H1 (cell line): ENCODE data around the gene UCKL1. TPM values are rescaled to one million over a fixed set of nuclear protein-coding genes. Genes with fewer than 3 reads are reported as not detected.

Experiments
- CTCF ChIA-PET: fragments of 300-600 bp; sonication (Branson Sonifier 250); formaldehyde crosslinking; loops from one replicate; lab custom pipeline; 2021; ENCODE audit not compliant: partially characterized antibody; lab: Charles Lee
- POLR2A ChIA-PET: fragments of 300-600 bp; sonication (Branson Sonifier 250); formaldehyde crosslinking; loops from one replicate; lab custom pipeline; 2021; ENCODE audit warnings: inconsistent platforms; ENCODE audit not compliant: partially characterized antibody; lab: Charles Lee
- DNase-seq, 2 experiments: peaks; one replicate each; pipeline versions ENCODE4 v3.0.0 to v3.0.0-alpha.2; 2010 to 2022; ENCODE audit warnings: low spot score in 2 of 2, low read depth in 1 of 2, mixed read lengths in 1 of 2
- FAIRE-seq: peaks from 2 replicates; lab custom pipeline; 2011; peaks lifted over from hg19 to GRCh38; lab: Jason Lieb, UNC
- H2AFZ ChIP-seq: 2 replicates; pipeline ENCODE4 v1.8.1; 2012; ENCODE audit warnings: low read length, inconsistent platforms
- H2AK5ac ChIP-seq: 2 replicates; pipeline ENCODE4 v1.6.1; 2013; ENCODE audit warnings: low read depth, low read length
- H2BK120ac ChIP-seq: replicated peaks from 2 replicates; pipeline ENCODE3; 2013; ENCODE audit warnings: low read depth, low read length, inconsistent platforms
- H2BK12ac ChIP-seq: 2 replicates; pipeline ENCODE4 v1.6.1; 2013; ENCODE audit warnings: low read depth, low read length
- H2BK15ac ChIP-seq: 2 replicates; pipeline ENCODE4 v1.6.1; 2013; ENCODE audit warnings: low read length
- H2BK20ac ChIP-seq: 2 replicates; pipeline ENCODE4 v1.6.1; 2013; ENCODE audit warnings: low read length
- H2BK5ac ChIP-seq: 2 replicates; pipeline ENCODE4 v1.6.1; 2013; ENCODE audit warnings: low read depth, low read length
- H3K14ac ChIP-seq: 2 replicates; pipeline ENCODE4 v1.6.1; 2013; ENCODE audit warnings: inconsistent platforms; ENCODE audit not compliant: insufficient read length
- H3K18ac ChIP-seq: 2 replicates; pipeline ENCODE4 v1.6.1; 2013; ENCODE audit warnings: low read length; ENCODE audit errors: extremely low read depth
- H3K23ac ChIP-seq: 2 replicates; pipeline ENCODE4 v1.6.1; 2013; ENCODE audit warnings: inconsistent platforms; ENCODE audit not compliant: insufficient read length
- H3K23me2 ChIP-seq: 2 replicates; pipeline ENCODE4 v1.6.1; 2013; ENCODE audit warnings: low read depth, low read length
- H3K27ac ChIP-seq: 2 replicates; pipeline ENCODE4 v1.6.1; 2011; ENCODE audit warnings: low read depth, low read length, inconsistent platforms
- H3K27me3 ChIP-seq, 4 experiments: replicated peaks in 1 of 4; 1 replicate in 1 of 4; 2 replicates in 3 of 4; pipeline versions ENCODE4 v1.6.1 to v1.8.1; 2011 to 2013; ENCODE audit warnings: low read length in 3 of 4, mild to moderate bottlenecking in 3 of 4, inconsistent platforms in 2 of 4, mixed read lengths in 2 of 4, moderate library complexity in 1 of 4; ENCODE audit not compliant: control insufficient read depth in 3 of 4, insufficient read depth in 3 of 4; ENCODE audit errors: extremely low read depth in 1 of 4
- H3K36me3 ChIP-seq, 4 experiments: 2 replicates each; pipeline versions ENCODE4 v1.6.1 to v1.8.1; 2011 to 2013; ENCODE audit warnings: mild to moderate bottlenecking in 4 of 4, low read length in 3 of 4, moderate library complexity in 2 of 4, control low read depth in 1 of 4, inconsistent platforms in 1 of 4; ENCODE audit not compliant: insufficient read depth in 4 of 4, control insufficient read depth in 2 of 4
- H3K4ac ChIP-seq: replicated peaks from 2 replicates; pipeline ENCODE3; 2013; ENCODE audit warnings: low read length, low read depth, mixed read lengths, inconsistent platforms; ENCODE audit not compliant: insufficient read length
- H3K4me1 ChIP-seq, 4 experiments: replicated peaks in 1 of 4; 1 replicate in 1 of 4; 2 replicates in 3 of 4; pipeline versions ENCODE4 v1.6.1 to v1.8.1; 2011 to 2013; ENCODE audit warnings: low read length in 3 of 4, inconsistent platforms in 2 of 4, mixed read lengths in 1 of 4; ENCODE audit not compliant: insufficient read depth in 4 of 4, control insufficient read depth in 3 of 4
- H3K4me2 ChIP-seq, 2 experiments: 2 replicates each; pipeline versions ENCODE4 v1.6.1 to v1.8.1; 2011 to 2013; ENCODE audit warnings: low read depth in 2 of 2, low read length in 2 of 2, control low read depth in 1 of 2, inconsistent platforms in 1 of 2, mild to moderate bottlenecking in 1 of 2; ENCODE audit not compliant: insufficient read depth in 1 of 2
- H3K4me3 ChIP-seq, 4 experiments: fragments of 200-600, 300-600 bp in 1 of 4; sonication (generic), shearing (Covaris generic), sonication (Bioruptor Twin) in 1 of 4; 2 replicates each; pipeline versions ENCODE4 v1.5.1 to v1.8.1; 2011 to 2016; ENCODE audit warnings: low read length in 4 of 4, low read depth in 3 of 4, control low read depth in 2 of 4, inconsistent platforms in 2 of 4, mild to moderate bottlenecking in 2 of 4, mixed read lengths in 1 of 4, moderate library complexity in 1 of 4; ENCODE audit not compliant: insufficient read depth in 2 of 4; ENCODE audit errors: extremely low read depth in 1 of 4
- H3K56ac ChIP-seq: replicated peaks from 2 replicates; pipeline ENCODE3; 2013; ENCODE audit warnings: low read depth, mild to moderate bottlenecking, mixed read lengths, low read length, inconsistent platforms; ENCODE audit not compliant: insufficient read length
- H3K79me1 ChIP-seq: 2 replicates; pipeline ENCODE4 v1.6.1; 2013; ENCODE audit warnings: low read depth, low read length, control low read depth
- H3K79me2 ChIP-seq, 2 experiments: 2 replicates each; pipeline versions ENCODE4 v1.6.1 to v1.8.1; 2012 to 2013; ENCODE audit warnings: low read length in 2 of 2, mild to moderate bottlenecking in 2 of 2, inconsistent platforms in 1 of 2; ENCODE audit not compliant: insufficient read depth in 2 of 2, control insufficient read depth in 1 of 2
- H3K9ac ChIP-seq, 4 experiments: replicated peaks in 1 of 4; 1 replicate in 1 of 4; 2 replicates in 3 of 4; pipeline versions ENCODE4 v1.6.1 to v1.8.1; 2011 to 2013; ENCODE audit warnings: low read depth in 3 of 4, low read length in 3 of 4, control low read depth in 2 of 4, mild to moderate bottlenecking in 2 of 4, moderate library complexity in 2 of 4, inconsistent platforms in 1 of 4; ENCODE audit errors: extremely low read depth in 1 of 4
- H3K9me3 ChIP-seq, 2 experiments: 2 replicates each; pipeline versions ENCODE4 v1.6.1 to v1.8.1; 2012 to 2013; ENCODE audit warnings: mild to moderate bottlenecking in 2 of 2, moderate library complexity in 2 of 2, control low read depth in 1 of 2, inconsistent platforms in 1 of 2, low read depth in 1 of 2, low read length in 1 of 2, mixed read lengths in 1 of 2; ENCODE audit not compliant: insufficient read depth in 2 of 2
- H4K20me1 ChIP-seq, 2 experiments: replicated peaks in 1 of 2; 2 replicates each; pipeline versions ENCODE3 to v1.8.1; 2011 to 2013; ENCODE audit warnings: inconsistent platforms in 2 of 2, low read length in 2 of 2, mild to moderate bottlenecking in 1 of 2; ENCODE audit not compliant: insufficient read depth in 2 of 2, control insufficient read depth in 1 of 2
- H4K5ac ChIP-seq: 2 replicates; pipeline ENCODE4 v1.6.1; 2013; ENCODE audit warnings: low read length, low read depth, mixed read lengths, inconsistent platforms; ENCODE audit not compliant: insufficient read length
- H4K8ac ChIP-seq: 2 replicates; pipeline ENCODE4 v1.8.0; 2013; ENCODE audit warnings: mild to moderate bottlenecking, moderate library complexity, low read length, inconsistent platforms; ENCODE audit not compliant: insufficient read depth; ENCODE audit errors: extremely low read depth
- H4K91ac ChIP-seq: replicated peaks from 2 replicates; pipeline ENCODE3; 2013; ENCODE audit warnings: low read length, mixed read lengths, inconsistent platforms; ENCODE audit not compliant: insufficient read length
- ASH2L ChIP-seq: fragments of 200-600, 300-600 bp; sonication (generic); IDR thresholded peaks from one replicate; pipeline ENCODE4 v1.7.1; 2017; ENCODE audit warnings: low read length
- BCL11A ChIP-seq, 2 experiments: IDR thresholded peaks; one replicate each; pipeline ENCODE4 v1.6.1; 2011; ENCODE audit warnings: low read depth in 2 of 2, low read length in 2 of 2, mild to moderate bottlenecking in 2 of 2
- BRCA1 ChIP-seq: IDR thresholded peaks from 2 replicates; pipeline ENCODE4 v1.6.1; 2012; ENCODE audit warnings: low read depth, low read length, improper control_type of control experiment
- CEBPB ChIP-seq: IDR thresholded peaks from 2 replicates; pipeline ENCODE4 v1.6.1; 2012; ENCODE audit warnings: low read depth, low read length
- CHD2 ChIP-seq: IDR thresholded peaks from 2 replicates; pipeline ENCODE4 v1.6.1; 2012; ENCODE audit warnings: low read length, improper control_type of control experiment
- CTBP2 ChIP-seq: IDR thresholded peaks from 2 replicates; pipeline ENCODE4 v1.7.0; 2011; ENCODE audit warnings: borderline replicate concordance, mild to moderate bottlenecking, moderate library complexity, mixed read lengths, low read length; ENCODE audit not compliant: insufficient read depth, insufficient read length
- HDAC6 ChIP-seq: IDR thresholded peaks from one replicate; pipeline ENCODE4 v1.7.1; 2012; ENCODE audit warnings: low read depth, mild to moderate bottlenecking, inconsistent platforms, low read length, moderate library complexity
- PHF8 ChIP-seq: fragments of 200-600 bp; sonication (generic); conservative IDR thresholded peaks from 2 replicates; pipeline ENCODE4 v1.7.1; 2012; ENCODE audit warnings: low read depth, mild to moderate bottlenecking, inconsistent platforms, low read length, moderate library complexity
- RNF2 ChIP-seq: fragments of 200-900, 300-1000 bp; sonication (generic); IDR thresholded peaks from 2 replicates; pipeline ENCODE4 v1.7.1; 2016; ENCODE audit warnings: borderline replicate concordance, low read depth, mild to moderate bottlenecking, antibody characterized with exemption, low read length; ENCODE audit not compliant: poor library complexity, severe bottlenecking; ENCODE audit errors: missing control alignments
- SP1 ChIP-seq: IDR thresholded peaks from 2 replicates; pipeline ENCODE4 v1.6.1; 2011; ENCODE audit warnings: low read depth, low read length
- TAF7 ChIP-seq: optimal IDR thresholded peaks from 2 replicates; pipeline ENCODE3; 2011; ENCODE audit warnings: low read depth, mild to moderate bottlenecking, inconsistent platforms, low read length, moderate library complexity, borderline replicate concordance
- WGBS, 2 experiments: shearing (Covaris generic) in 1 of 2; methylation state at CpG; one replicate each; pipeline versions ENCODE4 v1.1.6 to v1.1.7; 2013 to 2015; ENCODE audit warnings: low lambda C conversion rate in 2 of 2, mixed read lengths in 2 of 2, inconsistent platforms in 1 of 2, low coverage in 1 of 2, missing lambda C conversion rate in 1 of 2; ENCODE audit not compliant: insufficient replicate concordance in 2 of 2, insufficient coverage in 1 of 2, insufficient read length in 1 of 2; ENCODE audit errors: extremely low coverage in 1 of 2, missing lambda C conversion rate in 1 of 2; 5-methylcytosine and 5-hydroxymethylcytosine counted together
- polyA plus RNA-seq, 7 experiments: library from polyadenylated mRNA; depleted of rRNA in 3 of 7; stranded (reverse) in 5 of 7; unstranded in 2 of 7; fragments of >200 nt in 5 of 7; fragments of 200-250 nt in 2 of 7; gene quantifications; 1 replicate in 5 of 7; 2 replicates in 1 of 7; 4 replicates in 1 of 7; pipeline versions ENCODE4 v1.2.1 to v1.2.3, GENCODE V29; 2011 to 2013; ENCODE audit warnings: missing spikeins in 2 of 7, mixed read lengths in 2 of 7
- total RNA-seq: library from RNA; stranded (reverse); fragmentation: NEBNext Ultra II Directional; extraction: Animal tissue kit (Norgen Biotek cat#: 25700); gene quantifications from 2 replicates; pipeline ENCODE4 v1.2.1, GENCODE V29; 2021

The UCKL1 gene
- total and polyA plus RNA-seq, 2 of the 8 experiments (the other 6 are each of a cell fraction or from before 2014, with no cell fraction given) = 36.5 to 91.2 TPM

- H2BK5ac ChIP-seq = no peak overlapping the region
- DNase-seq (no peak), FAIRE-seq (no peak)
- no peak overlapping the region for H3K4me3 ChIP-seq
- no peak overlapping the region for H3K4me2 ChIP-seq
- no peak overlapping the region for H3K18ac ChIP-seq
- no peak overlapping the region for H3K56ac ChIP-seq
- ChIA-PET POLR2A (interaction anchor here (0.9 to 1.5 kb wide), 5 partner anchors 10 to 96 kb away, joined by 3 to 5 read pairs (median 3); partner anchors contain the start of genes PRPF6 and TPD52L2), CTCF (interaction anchor here (0.7 to 3.7 kb wide), 3 partner anchors 12 to 489 kb away, joined by 3 to 13 read pairs (median 3); partner anchors contain the start of gene PRPF6)
- H3K14ac ChIP-seq = no peak overlapping the region
- no peak overlapping the region for H2BK12ac ChIP-seq
- peaks cover 25 to 34% of the 10 kb centered on the region in 2 experiments for H3K9me3 ChIP-seq
- H3K79me1 ChIP-seq = no peaks in the 10 kb centered on the region
- H4K8ac ChIP-seq = no peak overlapping the region
- 93% methylated on average over 26 of the region's 26 CpGs; no CpG with 5 or more reads in 1 of the 2 experiments for WGBS, 2 experiments
- H3K27me3 ChIP-seq = no peaks in the 10 kb centered on the region
- H3K4me1 ChIP-seq = peaks cover 0 to 19% (median 12%) of the 10 kb centered on the region in 4 experiments; a peak in 6 of 7 replicates
- H2BK20ac ChIP-seq = no peak overlapping the region
- H3K23me2 ChIP-seq = peaks cover 4% of the 10 kb centered on the region; the same call in 1 of the 2 replicates
- H3K9ac ChIP-seq = no peak overlapping the region
- no peak overlapping the region for H3K4ac ChIP-seq
- no peak overlapping the region for H2AFZ ChIP-seq
- TF ChIP-seq BCL11A (IDR thresholded peaks at IDR 0.05; ENCODE audit: low read depth in 2 of 2, low read length in 2 of 2) (no peak), CEBPB (no peak), CHD2 (no peak), RNF2 (no peak), BRCA1 (no peak), SP1 (no peak), ASH2L (no peak), CTBP2 (no peak), HDAC6 (no peak), TAF7 (no peak), PHF8 (no peak)
- no peak overlapping the region for H4K91ac ChIP-seq
- H3K36me3 ChIP-seq = peaks cover 20 to 52% (median 41%) of the 10 kb centered on the region in 4 experiments; a peak in 6 of 8 replicates
- H2BK120ac ChIP-seq = no peak overlapping the region
- no peak overlapping the region for H4K5ac ChIP-seq
- H3K27ac ChIP-seq = no peak overlapping the region
- H3K79me2 ChIP-seq = no peaks in the 10 kb centered on the region
- no peak overlapping the region for H3K23ac ChIP-seq
- no peak overlapping the region for H2AK5ac ChIP-seq
- peaks cover 0 to 2% of the 10 kb centered on the region in 2 experiments for H4K20me1 ChIP-seq
- H2BK15ac ChIP-seq = no peak overlapping the region
Measured at GRCh38 chr20:63961664-63962425, 5.6 kb upstream of the UCKL1 start.
